Cerebellar cortex (tissue), 1 donor: Measurements from ENCODE around the gene SEPTIN8.

Experiments used
- DNase-seq: peaks from one replicate; pipeline ENCODE4 v3.0.0-alpha.2; 2015; ENCODE audit warnings: low spot score

Gene SEPTIN8

GRCh38 chr5:132777209-132778069 is at the start of gene SEPTIN8:
TSS of gene SEPTIN8 (minus strand) at chr5:132777239. CDS start at chr5:132777137, 102 bp downstream.
- DNase-seq, result peak; percentile 53

- DNase-seq, result no peak
These were observed 49.5 kb upstream of the SEPTIN8 start for GRCh38 chr5:132826424-132827082.

DNA sequence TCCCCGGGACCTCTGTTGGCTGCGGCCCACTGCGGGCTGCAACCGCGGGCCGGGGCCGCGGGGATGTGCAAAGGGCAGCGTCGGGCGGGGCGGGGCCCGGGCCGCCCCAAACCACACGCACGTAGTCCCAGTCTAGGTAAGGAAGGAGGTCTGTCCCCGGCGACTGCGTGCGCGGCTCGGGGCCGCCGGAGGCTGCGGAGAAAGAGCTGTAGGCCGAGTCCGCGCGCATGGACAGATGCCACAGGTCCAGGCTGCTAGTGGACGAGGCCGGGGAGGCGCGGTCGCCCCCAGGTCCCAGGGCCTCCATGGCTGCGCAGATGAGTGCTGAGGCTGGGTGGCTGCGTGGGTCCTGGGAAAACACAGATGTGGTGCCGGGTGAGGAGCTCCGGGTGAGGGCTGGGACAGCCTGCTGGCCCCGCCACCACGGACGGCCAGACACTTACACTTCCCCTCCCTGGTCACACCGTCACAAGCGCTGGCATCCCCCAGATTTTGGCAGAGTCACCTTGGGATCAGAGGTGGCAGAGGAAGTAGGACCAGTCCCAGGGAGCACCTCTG is 48.9 kb upstream of the SEPTIN8 start:
- DNase-seq, result no peak

DNA sequence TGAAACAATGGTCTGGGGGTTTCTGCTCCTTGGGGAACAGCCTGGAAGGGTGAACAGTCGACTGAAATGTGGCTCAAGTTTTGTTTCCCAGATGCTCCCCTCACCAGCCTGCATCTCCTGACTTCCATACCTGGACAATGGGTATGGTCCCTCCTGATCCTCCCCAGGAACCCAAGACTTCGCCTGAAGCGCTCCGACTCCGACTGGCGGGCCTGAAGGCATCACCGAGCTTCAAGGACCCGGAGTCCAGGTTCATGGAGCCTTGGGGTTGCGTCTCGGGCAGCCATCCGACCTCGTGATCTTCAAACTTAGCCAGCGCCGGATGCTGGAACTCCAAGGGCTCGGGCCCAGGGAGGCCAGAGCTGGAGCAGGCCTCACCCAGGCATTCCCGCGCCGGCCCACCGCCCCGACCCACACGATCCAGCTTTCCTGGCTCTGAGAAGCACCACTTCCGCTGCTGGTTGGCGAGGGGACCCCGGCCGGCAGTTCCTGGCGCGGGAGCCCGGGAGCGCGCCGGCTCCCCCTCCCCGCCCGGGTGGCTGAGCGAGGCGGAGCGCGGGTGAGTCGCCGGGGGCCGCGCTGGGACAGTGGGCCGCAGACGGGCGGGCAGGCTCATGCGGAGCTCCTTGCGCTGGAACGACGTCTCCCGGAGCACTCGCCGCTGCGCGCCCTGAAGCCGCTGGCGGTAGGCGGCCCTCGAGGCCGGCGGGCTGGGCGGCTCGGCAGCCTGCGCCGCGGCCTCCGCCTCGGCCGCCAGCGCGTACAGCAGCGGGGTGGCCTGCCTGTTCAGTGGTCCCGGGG is 48.2 kb upstream of the SEPTIN8 start:
- no peak for DNase-seq

- DNase-seq, result no peak
These were observed 47.4 kb upstream of the SEPTIN8 start for GRCh38 chr5:132824426-132824825.

DNA sequence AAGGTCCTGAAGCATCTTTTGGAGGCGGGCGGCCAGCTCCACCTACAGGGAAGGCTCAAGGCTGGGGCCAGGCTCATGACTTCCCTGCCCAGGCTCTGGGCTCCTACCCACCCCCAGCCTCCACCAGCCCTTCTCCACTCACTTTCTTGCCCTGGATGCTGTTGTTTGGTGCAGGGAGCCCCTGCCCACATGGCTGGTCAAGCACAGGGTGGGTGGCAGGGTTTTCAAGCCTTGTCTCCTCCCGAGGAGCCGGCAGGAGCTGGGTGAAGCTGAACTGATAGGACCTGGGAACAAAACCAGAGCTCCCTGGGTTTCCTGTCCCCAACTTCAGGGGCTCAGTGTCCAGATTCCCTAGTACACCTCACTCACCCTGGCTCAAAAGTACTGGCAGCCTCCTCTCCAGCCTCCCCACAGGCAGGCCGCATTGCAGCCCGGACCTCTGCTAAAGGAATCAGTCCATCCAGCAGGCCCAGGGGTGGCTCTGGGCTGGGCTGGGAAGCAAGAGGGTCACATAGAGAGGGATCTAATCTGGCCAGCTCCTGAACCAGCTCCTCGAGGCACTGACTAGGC is 46.5 kb upstream of the SEPTIN8 start:
- DNase-seq, result no peak

GRCh38 chr5:132822650-132823480 is 45.8 kb upstream of the SEPTIN8 start:
- DNase-seq, result peak; percentile 60

GRCh38 chr5:132821791-132822190 is 44.8 kb upstream of the SEPTIN8 start:
- peak; percentile 55 for DNase-seq

DNA sequence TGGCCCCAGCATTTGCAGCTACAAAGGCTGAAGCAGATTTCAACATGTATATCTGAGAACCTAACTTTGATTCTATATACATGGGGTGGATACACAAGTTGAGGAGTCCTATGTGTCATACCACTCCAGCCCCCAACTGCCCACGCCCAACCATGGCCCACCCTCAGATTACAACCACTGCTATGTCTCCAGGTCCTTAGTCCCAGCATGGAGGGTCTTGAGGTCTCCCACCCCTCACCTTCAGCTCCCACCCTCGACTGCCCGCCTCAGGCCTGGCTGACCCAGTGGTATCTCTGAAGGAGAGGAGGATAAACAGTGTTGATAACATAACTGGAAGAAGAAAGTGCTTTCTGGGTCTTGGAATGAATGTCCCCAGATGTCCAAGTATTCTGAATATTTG is 44.3 kb upstream of the SEPTIN8 start:
- no peak for DNase-seq

- DNase-seq, result peak; percentile 97
These were observed 43.2 kb upstream of the SEPTIN8 start for GRCh38 chr5:132820162-132820754.

DNA sequence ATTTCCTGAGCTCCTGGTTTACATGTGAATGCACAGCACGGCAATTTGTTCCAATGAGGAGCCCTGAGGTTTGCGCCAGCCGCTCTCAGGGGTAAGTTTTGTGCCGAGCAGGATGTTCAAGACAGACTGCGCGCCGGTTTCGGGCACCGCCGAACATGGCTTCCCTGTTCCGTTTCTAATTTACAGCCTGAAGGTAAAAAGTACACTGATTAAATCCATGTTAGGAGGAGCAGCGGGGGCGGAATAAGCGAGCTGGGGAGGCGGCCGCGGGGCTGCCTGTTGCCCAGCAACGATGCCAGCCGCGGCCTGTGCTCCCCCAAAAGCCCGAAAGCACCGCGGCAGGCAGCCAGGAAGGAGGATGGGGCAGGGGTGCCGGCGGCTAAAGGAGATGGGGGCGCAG is 42.4 kb upstream of the SEPTIN8 start:
- peak; percentile 37 for DNase-seq

GRCh38 chr5:132817011-132817410 is 40.0 kb upstream of the SEPTIN8 start:
- no peak for DNase-seq

DNA sequence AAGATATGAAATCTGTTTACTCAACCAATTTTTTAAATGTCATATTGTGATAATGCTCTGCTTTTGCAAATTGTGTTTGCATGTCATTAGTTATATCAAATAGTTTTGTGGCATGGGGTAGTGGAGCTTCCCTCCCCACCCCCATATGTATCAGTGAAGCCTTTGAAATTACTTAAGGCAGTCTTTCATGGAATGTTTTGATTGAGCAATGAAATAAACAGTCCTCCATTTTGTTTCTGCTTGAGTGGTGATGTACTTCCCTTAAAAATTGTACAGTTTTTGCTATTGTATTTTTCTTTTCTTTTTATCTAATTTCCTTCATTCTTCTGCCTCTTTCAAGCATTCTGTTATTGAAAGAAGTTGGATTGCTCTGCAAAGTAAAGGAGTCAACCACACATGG is 39.5 kb upstream of the SEPTIN8 start:
- no peak for DNase-seq

DNA sequence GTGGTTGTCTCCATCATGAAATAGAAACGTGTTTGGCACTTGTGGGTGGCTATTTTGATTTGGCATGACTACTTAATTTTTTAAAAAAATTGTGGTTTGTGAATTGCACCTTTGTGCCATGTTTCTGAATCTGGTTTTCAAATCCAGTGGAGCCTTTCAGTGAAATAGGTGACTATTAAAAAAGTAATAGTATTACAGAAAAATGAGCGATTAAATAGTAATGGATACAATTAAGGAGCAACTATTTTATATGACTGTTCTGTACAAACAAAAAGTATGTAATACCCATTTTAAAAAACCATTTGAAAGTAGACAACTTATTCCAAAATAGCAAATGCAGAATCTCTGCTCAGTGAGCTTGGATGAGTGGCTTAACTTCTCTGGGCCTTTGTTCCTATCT is 39.0 kb upstream of the SEPTIN8 start:
- DNase-seq, result no peak

GRCh38 chr5:132815454-132815853 is 38.4 kb upstream of the SEPTIN8 start:
- no peak for DNase-seq

DNA sequence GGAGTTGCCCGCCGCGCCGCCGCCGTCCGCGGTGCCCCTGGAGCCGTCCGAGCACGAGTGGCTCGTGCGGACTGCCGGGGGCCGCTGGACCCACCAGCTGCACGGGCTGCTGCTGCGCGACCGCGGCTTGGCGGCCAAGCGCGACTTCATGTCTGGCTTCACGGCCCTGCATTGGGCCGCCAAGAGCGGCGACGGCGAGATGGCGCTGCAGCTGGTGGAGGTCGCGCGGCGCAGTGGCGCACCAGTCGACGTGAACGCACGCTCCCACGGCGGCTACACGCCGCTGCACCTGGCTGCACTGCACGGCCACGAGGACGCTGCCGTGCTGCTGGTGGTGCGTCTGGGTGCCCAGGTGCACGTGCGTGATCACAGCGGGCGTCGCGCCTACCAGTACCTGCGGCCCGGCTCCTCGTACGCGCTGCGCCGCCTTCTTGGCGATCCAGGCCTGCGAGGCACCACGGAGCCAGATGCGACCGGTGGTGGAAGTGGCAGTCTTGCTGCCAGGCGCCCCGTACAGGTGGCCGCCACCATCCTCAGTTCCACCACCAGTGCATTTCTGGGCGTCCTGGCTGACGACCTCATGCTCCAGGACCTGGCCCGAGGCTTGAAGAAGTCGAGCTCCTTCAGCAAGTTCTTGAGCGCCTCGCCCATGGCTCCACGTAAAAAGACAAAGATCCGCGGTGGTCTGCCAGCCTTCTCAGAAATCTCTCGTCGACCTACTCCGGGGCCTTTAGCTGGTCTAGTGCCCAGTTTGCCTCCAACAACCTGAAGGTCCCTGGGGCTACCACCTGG is 37.7 kb upstream of the SEPTIN8 start:
- no peak for DNase-seq

GRCh38 chr5:132813599-132814502 is 36.8 kb upstream of the SEPTIN8 start:
- DNase-seq, result peak; percentile 21

GRCh38 chr5:132812781-132813598 is 36.0 kb upstream of the SEPTIN8 start, which contains the start of gene SOWAHA:
TSS of gene SOWAHA (plus strand) at chr5:132813302. CDS start at chr5:132813622, 320 bp downstream.
- peak; percentile 74 for DNase-seq
